HG03354 (cell line): ENCODE measurements around the gene TMEM179.
"Not testable (repeated sequence)": the region's sequence is repeated elsewhere in the genome, so short reads cannot be mapped to it uniquely, and the experiment has no call there.

Experiments
- ATAC-seq: cut with Tn5 transposase; IDR thresholded peaks from one replicate; pipeline ENCODE4 v1.9.1; 2021; ENCODE audit warnings: mild to moderate bottlenecking; ENCODE audit not compliant: unreplicated experiment, poor library complexity, severe bottlenecking

Gene TMEM179

GRCh38 chr14:104604458-104605449 lies at the start of gene TMEM179:
TMEM179 (minus strand) TSS chr14:104604772; CDS start chr14:104604741, 31 bp downstream.
- no peak for ATAC-seq

- no peak for ATAC-seq
Observed at GRCh38 chr14:104654119-104654518, 49.5 kb upstream of the TMEM179 start.

DNA sequence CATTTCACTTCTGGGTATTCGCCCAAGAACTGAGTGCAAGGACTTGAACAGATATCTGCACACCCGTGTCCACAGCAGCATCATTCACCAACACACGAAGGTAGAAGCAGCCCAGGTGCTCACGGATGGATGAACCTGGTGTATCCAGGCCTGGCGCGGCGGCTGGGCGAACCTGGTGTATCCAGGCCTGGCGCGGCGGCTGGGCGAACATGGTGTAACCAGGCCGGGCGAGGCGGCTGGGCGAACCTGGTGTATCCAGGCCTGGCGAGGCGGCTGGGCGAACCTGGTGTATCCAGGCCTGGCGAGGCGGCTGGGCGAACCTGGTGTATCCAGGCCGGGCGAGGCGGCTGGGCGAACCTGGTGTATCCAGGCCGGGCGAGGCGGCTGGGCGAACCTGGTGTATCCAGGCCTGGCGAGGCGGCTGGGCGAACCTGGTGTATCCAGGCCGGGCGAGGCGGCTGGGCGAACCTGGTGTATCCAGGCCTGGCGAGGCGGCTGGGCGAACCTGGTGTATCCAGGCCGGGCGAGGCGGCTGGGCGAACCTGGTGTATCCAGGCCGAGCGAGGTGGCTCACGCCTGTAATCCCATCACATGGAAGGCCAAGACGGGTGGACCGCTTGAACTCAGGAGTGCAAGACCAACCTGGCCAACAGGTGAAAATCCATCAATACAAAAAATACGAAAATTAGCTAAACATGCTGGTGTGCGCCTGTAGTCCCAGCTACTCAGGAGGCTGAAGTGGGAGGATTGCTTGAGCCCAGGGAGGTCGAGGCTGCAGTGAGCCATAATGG lies 48.8 kb upstream of the TMEM179 start:
- ATAC-seq: not testable (repeated sequence)

DNA sequence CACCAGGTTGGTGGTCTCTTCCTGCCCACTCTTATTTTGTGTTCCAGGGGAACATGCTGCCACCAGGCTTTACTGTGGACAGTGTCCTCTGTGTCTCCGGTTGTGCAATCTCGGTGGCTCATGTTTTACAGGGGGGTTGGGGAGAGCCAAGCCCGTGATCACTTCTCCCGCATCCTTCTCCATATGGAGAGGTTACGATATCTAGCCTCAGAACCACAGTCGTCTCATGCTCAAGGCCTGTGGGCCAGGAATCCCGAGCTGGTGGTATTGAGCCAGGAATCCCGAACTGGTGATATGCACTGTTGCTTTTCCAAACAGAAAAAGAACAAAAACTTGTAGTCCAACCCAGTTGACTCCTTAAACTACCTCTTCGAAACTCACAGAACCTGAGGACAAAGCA lies 47.8 kb upstream of the TMEM179 start:
- ATAC-seq: no peak

DNA sequence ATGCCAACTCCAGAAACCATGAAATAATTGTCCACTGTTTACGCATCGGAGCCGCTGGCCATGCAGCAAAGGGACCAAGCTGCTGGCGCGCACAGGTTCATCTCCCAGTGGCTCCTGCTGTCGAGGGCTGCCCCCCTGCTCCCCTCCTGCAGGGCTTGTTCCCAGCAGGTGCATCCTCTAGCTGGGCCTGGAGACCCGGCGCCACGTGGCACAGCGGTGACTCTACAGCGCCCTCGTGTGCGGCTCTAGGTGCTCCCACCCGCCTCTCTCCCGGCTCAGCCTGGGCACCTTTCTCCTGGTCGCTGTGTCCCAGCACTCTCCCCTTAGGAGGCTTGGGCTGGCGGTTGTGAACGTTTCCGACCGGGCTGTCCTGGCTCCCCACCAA lies 47.3 kb upstream of the TMEM179 start:
- no peak for ATAC-seq

DNA sequence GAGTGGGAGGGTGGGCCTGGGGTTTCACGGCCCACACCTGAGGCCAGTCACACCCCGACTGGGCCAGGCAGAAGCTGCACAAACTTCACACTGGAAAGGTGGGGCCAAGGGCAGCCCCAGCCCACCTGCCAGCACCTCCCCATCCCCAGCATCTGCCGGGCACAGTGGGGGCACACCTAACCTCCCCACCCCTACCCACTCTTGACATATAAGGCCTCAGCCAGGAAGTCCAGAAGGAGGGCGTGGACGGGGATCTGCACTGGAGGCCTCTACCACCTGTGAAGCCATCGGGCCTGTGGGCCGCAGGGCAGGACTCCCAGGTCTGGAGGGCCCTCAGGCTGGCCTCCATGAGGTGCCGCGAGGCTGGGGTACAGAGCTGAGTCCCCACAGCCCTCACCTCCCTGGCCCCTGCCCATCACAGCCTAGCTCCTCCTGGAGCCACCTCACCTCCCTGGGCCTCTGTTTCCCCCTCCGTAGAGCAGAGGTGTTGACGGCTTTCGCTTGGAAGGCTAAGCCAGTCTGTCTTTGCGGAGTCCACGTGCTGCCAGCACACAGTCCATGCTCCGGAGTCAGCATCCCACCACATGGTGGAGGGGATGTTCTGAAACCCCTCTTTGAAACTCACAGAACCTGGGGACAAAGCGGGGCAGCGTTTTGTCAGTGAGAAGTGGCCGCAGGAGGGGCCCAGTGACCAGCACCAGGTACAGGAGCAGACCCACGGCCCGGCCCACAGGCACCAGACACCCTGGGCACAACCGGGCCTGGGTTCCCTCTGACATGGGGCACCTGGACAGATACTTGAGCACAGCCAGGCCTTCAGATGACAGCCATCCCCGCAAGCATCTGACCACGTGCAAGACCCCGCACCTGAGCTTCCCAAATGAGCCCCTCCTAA lies 46.7 kb upstream of the TMEM179 start:
- no peak for ATAC-seq

DNA sequence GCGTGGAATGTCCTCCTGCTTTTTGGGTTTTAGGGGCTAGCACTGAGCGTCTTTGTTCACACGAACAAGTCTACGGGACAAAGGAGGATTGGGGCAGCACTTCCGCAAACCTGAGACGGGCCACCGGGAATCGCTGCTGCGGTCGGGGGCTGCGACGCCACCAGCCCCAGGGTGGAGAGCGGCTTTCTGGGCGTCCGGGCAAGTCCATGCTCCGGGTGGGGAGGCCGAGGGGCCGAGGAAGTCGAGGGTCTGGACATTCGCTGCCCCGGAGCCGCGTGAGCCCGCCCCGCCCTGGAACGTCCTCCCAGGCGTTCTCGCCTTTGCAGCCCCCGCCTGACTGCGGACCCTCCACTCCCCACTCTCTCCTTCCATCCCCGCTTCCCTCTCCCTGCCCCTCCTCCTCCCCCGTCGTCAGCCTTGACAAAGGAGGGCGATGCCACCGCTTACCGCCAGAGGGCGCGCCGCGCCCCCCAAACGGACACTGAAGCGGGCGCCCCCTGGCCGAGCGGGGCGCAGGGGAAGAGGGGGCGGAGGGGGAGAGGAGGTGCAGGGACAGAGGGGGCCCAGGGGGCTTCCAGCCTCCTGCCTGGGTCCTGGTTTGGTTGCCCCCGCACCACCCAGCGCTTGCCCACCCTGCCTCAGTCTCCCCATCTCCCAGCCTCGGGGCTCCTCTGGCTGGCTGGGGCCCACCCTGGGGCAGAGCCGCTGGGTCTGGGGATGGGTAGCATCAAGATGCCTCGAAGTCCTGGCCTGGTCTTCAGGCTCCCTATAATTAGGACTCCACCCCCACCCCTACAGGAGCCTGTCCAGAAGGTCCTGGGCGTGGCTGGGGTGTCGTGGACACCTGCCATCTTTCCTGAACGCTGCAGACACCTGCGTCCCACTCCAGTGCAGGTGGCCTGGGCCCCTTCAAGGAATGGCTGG lies 45.7 kb upstream of the TMEM179 start:
- peak; percentile 79 for ATAC-seq

DNA sequence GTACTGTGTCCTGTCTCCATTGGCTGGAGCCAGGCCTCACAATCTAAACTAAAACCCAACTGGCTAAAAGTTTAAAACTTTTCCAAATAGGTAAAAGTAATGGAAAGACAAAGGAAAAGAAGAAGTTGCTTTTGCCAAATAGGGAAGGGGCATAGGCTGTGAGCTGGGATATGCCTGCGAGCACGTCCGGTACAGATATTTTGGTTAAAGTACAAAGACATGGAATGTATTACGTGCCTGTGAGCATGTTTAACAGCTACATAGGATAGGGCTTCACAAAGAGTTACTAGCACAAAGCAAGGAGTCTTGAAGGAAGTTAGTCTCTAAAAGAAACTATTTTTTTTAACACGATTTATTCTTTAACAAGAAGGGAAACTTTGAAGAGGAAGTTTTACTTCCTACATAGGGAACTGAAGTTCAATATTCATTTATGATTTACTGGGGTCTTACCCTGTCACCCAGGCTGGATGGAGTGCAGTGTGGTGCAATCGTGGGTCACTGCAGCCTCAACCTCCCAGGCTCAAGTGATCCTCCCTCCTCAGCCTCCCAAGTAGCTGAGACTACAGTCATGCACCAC lies 43.0 kb upstream of the TMEM179 start:
- ATAC-seq: no peak

DNA sequence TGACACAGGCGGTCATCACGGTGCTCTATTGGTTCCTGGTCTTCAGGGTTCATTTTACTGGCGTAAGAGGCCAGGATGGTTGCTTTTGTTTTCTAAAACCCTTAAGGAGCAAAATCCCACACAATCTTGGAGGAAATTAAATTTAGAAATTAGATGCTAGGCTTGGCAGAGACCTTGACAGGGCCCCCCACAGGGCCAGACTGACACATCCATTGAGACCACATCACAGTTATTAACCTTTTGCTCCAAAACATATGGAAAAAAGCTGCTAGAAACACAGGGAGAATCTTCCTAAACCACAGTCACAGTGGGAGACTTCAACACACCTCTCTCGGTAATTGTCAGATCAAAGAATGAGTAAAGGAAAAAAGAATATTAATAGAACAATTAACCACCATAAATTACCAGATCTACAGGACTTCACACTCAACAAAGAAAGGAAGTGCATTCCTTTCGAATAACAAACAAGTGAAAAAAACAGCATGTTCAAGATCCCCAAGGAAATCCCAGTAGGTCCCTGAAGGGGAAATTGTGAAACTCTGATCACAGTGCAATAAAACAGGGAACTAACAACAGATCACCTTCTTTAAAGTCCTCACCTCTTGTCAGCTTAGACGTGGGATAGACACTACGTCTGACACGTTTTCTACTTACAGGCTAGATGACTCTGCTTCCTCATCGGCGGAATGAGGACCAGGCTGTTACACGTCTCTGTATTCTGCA lies 40.2 kb upstream of the TMEM179 start:
- ATAC-seq: no peak

DNA sequence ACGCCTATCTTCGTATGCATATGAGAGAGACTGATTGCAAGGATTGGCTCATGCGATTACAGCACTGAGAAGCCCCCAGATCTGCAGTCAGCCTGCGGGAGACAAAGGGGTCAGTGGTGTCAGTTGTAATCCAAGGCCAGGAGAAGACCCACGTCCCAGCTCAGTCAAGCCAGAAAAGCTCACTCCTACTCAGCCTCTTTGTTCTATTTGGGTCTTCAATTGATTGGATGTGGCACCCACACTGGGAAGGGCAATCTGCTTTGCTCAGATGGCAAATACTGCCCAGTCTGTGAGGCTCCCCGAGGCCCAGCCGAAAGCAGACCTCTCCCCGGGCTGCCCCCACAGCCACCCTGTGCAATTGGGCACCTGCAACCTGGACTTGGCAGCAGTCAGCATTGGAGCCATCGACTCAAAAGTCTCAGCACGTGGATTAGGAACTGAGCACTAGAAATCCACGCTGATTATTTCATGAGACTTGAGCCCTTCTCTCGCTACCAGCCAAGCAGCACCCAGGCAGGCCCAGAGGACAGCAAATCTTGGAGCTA lies 39.6 kb upstream of the TMEM179 start:
- no peak for ATAC-seq

- no peak for ATAC-seq
Observed at GRCh38 chr14:104643306-104643705, 38.7 kb upstream of the TMEM179 start.

- no peak for ATAC-seq
Observed at GRCh38 chr14:104642540-104642868, 37.9 kb upstream of the TMEM179 start.

DNA sequence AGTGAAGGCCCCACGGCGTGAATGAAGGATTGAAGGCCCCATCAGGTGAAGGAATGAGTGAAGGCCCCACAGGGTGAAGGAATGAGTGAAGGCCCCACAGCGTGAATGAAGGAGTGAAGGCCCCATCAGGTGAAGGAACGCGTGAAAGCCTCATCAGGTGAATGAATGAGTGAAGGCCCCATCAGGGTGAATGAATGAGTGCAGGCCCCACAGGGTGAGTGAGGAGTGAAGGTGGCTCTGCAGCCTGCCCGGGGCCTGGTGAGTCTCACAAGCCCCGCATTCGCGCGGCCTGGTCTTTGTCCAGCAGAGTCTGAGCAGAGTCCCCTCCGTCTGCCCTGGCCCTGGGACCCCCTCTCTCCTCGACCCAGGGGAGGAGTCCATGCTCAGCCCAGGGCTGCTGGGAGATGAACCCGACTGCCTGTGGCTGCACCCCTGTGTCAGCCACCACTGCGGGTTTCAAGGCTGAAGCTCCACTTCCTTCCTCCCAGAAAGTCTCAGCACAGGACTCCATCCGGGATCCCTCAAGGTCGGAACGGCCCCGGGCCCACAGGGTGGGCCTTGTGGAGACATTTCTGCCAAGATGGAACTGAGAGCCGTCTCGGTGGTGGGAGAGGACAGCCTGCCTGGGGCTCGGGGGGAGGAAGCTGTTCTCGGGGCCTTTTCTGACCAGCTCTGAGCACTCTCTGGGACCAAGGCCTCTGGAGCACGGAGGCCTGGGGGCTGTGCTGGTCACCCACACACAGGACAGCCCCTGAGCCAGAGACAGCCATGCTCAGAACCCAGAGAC lies 37.4 kb upstream of the TMEM179 start:
- no peak for ATAC-seq

GRCh38 chr14:104640681-104641080 lies 36.1 kb upstream of the TMEM179 start:
- ATAC-seq: no peak

DNA sequence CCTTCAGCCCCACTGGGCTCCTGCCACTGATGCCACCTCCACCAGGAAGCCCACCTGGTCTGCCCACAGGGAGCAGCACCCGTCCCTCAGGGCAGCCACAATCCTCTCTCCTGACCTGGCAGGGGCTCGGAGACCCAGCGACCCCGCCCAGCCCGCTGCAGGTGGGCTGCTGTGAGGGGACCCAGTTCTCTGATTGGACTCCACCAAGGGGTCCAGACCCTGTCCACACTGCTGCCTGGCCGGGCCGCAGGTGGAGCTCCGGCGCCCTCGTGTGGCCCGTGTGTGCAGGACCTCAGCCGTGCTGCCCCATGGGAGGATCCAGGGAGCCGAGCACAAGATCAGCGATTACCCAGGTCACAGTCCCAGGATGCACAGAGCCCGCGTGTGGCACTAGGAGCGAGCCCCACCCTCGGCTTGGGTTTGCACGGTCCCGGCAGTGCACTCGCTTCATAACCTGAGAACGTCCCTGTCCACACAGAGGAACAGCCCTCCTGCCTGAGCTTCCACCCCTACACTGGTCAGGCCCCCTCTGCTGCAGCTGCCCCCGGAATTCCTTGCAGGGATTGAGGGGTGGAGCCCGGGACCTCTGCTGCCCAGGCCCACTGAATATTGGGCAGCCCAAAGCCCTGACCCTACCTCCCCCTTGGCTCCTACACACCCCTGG lies 35.4 kb upstream of the TMEM179 start:
- no peak for ATAC-seq

GRCh38 chr14:104639471-104639870 lies 34.9 kb upstream of the TMEM179 start:
- ATAC-seq: no peak
